ENCODE data around the gene COMMD1.
A peak's percentile ranks its signal among the peaks of the same experiment; 100 is the strongest.
"Not testable (repeated sequence)": the region's sequence is repeated elsewhere in the genome, so short reads cannot be mapped to it uniquely, and the experiment has no call there.

Gene COMMD1

DNA sequence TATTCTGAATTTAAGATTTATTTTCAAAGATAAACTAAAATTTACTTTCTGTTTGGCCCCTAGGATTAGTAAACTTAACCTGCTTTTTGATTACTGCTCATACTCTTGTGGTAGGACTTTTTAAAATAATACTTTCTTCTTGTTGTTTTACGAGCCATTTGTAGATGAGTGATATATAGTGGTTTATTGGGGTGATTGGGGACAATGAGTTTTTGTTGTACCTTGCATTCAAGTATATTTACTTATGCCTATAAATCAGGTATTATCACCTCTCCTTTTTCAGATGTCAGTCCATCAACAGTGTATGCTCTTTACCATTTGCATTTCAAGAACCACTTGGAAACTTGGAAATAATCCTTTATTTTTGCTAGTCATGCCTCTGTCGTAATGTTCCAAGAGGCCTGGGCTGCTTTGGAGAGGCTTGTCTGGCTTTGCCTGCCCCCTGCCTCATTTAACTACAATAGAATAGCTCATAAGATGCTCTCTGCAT, 131.3 kb downstream of the COMMD1 start:
- DNase-seq (ENCODE audit: low read depth) = no peak
- H3K4me3 ChIP-seq (ENCODE audit: low read depth, low read length) = no peak overlapping the region
- TF ChIP-seq, protein P1, sequence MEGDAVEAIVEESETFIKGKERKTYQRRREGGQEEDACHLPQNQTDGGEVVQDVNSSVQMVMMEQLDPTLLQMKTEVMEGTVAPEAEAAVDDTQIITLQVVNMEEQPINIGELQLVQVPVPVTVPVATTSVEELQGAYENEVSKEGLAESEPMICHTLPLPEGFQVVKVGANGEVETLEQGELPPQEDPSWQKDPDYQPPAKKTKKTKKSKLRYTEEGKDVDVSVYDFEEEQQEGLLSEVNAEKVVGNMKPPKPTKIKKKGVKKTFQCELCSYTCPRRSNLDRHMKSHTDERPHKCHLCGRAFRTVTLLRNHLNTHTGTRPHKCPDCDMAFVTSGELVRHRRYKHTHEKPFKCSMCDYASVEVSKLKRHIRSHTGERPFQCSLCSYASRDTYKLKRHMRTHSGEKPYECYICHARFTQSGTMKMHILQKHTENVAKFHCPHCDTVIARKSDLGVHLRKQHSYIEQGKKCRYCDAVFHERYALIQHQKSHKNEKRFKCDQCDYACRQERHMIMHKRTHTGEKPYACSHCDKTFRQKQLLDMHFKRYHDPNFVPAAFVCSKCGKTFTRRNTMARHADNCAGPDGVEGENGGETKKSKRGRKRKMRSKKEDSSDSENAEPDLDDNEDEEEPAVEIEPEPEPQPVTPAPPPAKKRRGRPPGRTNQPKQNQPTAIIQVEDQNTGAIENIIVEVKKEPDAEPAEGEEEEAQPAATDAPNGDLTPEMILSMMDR (IDR thresholded peaks at IDR 0.05; ENCODE audit: low read depth, low read length, missing control alignments) = no peak

GRCh38 chr2:62038975-62039771, 133.7 kb downstream of the COMMD1 start:
- H3K4me3 ChIP-seq (ENCODE audit: low read depth, low read length) = no peak overlapping the region
- peak; percentile 96 for DNase-seq (ENCODE audit: low read depth)
- TF ChIP-seq, protein P1 (IDR thresholded peaks at IDR 0.05; ENCODE audit: low read depth, low read length, missing control alignments) = no peak

DNA sequence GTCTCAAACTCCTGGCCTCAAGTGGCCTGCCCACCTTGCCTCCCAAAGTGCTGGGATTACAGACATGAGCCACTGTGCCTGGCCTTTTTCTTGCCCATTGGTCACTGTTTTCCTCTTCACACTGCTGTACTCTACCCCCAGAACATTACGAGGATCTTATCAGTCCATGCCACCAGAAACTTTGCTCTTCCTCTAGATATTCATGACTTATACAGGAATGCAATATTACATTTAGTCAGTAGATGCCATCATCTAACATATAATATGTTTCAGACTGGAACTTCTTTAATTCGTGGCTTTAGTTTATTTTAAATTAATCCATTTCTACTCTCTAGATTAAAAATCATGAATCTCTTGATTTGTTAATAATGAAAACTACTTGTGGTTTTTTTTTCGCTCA, 135.5 kb downstream of the COMMD1 start:
- DNase-seq (ENCODE audit: low read depth) = no peak
- H3K4me3 ChIP-seq (ENCODE audit: low read depth, low read length) = no peak overlapping the region
- TF ChIP-seq, protein P1 (IDR thresholded peaks at IDR 0.05; ENCODE audit: low read depth, low read length, missing control alignments) = no peak

- DNase-seq (ENCODE audit: low read depth); H3K4me3 ChIP-seq (ENCODE audit: low read depth, low read length): not testable (repeated sequence)
Observed at GRCh38 chr2:62041701-62042385, 136.4 kb downstream of the COMMD1 start.

GRCh38 chr2:62042400-62042799, 136.9 kb downstream of the COMMD1 start:
- DNase-seq (ENCODE audit: low read depth) = no peak
- TF ChIP-seq, protein P1 (IDR thresholded peaks at IDR 0.05; ENCODE audit: low read depth, low read length, missing control alignments) = no peak
- no peak overlapping the region for H3K4me3 ChIP-seq (ENCODE audit: low read depth, low read length)

- H3K4me3 ChIP-seq (ENCODE audit: low read depth, low read length) = no peak overlapping the region
- TF ChIP-seq, protein P1 (IDR thresholded peaks at IDR 0.05; ENCODE audit: low read depth, low read length, missing control alignments) = no peak
- no peak for DNase-seq (ENCODE audit: low read depth)
Observed at GRCh38 chr2:62042944-62043343, 137.5 kb downstream of the COMMD1 start.

- no peak for DNase-seq (ENCODE audit: low read depth)
- H3K4me3 ChIP-seq (ENCODE audit: low read depth, low read length) = no peak overlapping the region
- TF ChIP-seq, protein P1 (IDR thresholded peaks at IDR 0.05; ENCODE audit: low read depth, low read length, missing control alignments) = no peak
Observed at GRCh38 chr2:62045017-62045543, 139.6 kb downstream of the COMMD1 start.

All from GM12864 (cell line).